ENCODE results near the gene DYRK4. TPM values are rescaled to one million over a fixed set of nuclear protein-coding genes. Genes with fewer than 3 reads are reported as not detected.

Gene DYRK4
- total and polyA plus RNA-seq, 2 of the 13 experiments (the other 11 are each of a cell fraction or from before 2014, with no cell fraction given) = 29.4 to 40.2 TPM

- TF ChIP-seq PLSCR1 (CRISPR knock-in tag; IDR thresholded peaks at IDR 0.05; ENCODE audit: borderline replicate concordance) (no peak), CBX2 (IDR thresholded peaks at IDR 0.05; ENCODE audit: low read depth, low read length) (no peak), CBX2 (CRISPR knock-in tag; IDR thresholded peaks at IDR 0.05; ENCODE audit: low read depth) (no peak), MEIS2 (CRISPR knock-in tag; IDR thresholded peaks at IDR 0.05) (no peak), ZNF205 (CRISPR knock-in tag; IDR thresholded peaks at IDR 0.05) (no peak)
Observed at GRCh38 chr12:4587108-4587507, 25.1 kb downstream of the DYRK4 start (continued).

- in situ Hi-C loops (cut with HindIII; ENCODE audit: extremely low pct_ligation_motif_present, low pct_unique_long_range_greater_than_20kb) = no loop called here
- POLR2A ChIA-PET = no interaction called here
- peaks cover 1 to 15% of the 10 kb centered on the region in 2 experiments; a peak in 3 of 5 replicates for H3K27me3 ChIP-seq (ENCODE audit: control insufficient read depth in 1 of 2, insufficient read depth in 2 of 2, low read length in 2 of 2)
- no peak for FAIRE-seq
- no peak for TF ChIP-seq HNF1B (CRISPR knock-in tag; IDR thresholded peaks at IDR 0.05)
- peak; percentile 57 for TF ChIP-seq CREB1 (IDR thresholded peaks at IDR 0.05)
- TF ChIP-seq CREB1 (CRISPR knock-in tag; IDR thresholded peaks at IDR 0.05) = no peak
- no peak for DNase-seq (ENCODE audit: low spot score)
- H3K36me3 ChIP-seq (replicated peaks in 1 of 2; ENCODE audit: control insufficient read depth in 1 of 2, insufficient read depth in 2 of 2, low read length in 2 of 2) = no peaks in the 10 kb centered on the region
- intact Hi-C loops (cut with micrococcal nuclease; ENCODE audit: unreplicated experiment) = no loop called here
- no peaks in the 10 kb centered on the region for H3K79me2 ChIP-seq (ENCODE audit: insufficient read depth, low read length)
- WGBS (ENCODE audit: low lambda C conversion rate) = 19% methylated on average over 3 of the region's 3 CpGs
- no TSS peak for BruUV-seq (replicated peaks)
- CTCF ChIA-PET (ENCODE audit: low intra/inter-chr PET ratio, low total read pairs) = no interaction called here
- H3K4me2 ChIP-seq (ENCODE audit: low read depth, low read length) = no peak overlapping the region
- no peak overlapping the region for H3K27ac ChIP-seq (ENCODE audit: extremely low read length, insufficient read depth, low read length)
- H3K9me3 ChIP-seq (ENCODE audit: low read length) = no peaks in the 10 kb centered on the region
- H2AFZ ChIP-seq (ENCODE audit: low read length) = no peak overlapping the region
- ATAC-seq = no peak
- H3K9ac ChIP-seq (ENCODE audit: insufficient read depth, low read depth, low read length) = no peak overlapping the region
- no peaks in the 10 kb centered on the region for H3K4me1 ChIP-seq (ENCODE audit: insufficient read depth, low read length)
- H3K4me3 ChIP-seq (replicated peaks in 1 of 3; ENCODE audit: insufficient read depth in 1 of 3, low read depth in 2 of 3, low read length in 3 of 3) = no peak overlapping the region
- no peaks in the 10 kb centered on the region for H4K20me1 ChIP-seq (ENCODE audit: insufficient read depth, low read length)
Observed at GRCh38 chr12:4588916-4589315, 26.9 kb downstream of the DYRK4 start.
